GM21723 (cell line): Measurements from ENCODE around the gene SRRM2.
A peak's percentile ranks its signal among the peaks of the same experiment; 100 is the strongest.
"Not testable (repeated sequence)": the region's sequence is repeated elsewhere in the genome, so short reads cannot be mapped to it uniquely, and the experiment has no call there.

ENCODE experiments used
- ATAC-seq: cut with Tn5 transposase; IDR thresholded peaks from one replicate; pipeline ENCODE4 v1.9.1; 2021; ENCODE audit warnings: mild to moderate bottlenecking, moderate library complexity; ENCODE audit not compliant: unreplicated experiment

SRRM2 gene

GRCh38 chr16:2713985-2714774, 38.3 kb upstream of the SRRM2 start:
- ATAC-seq = no peak

- no peak for ATAC-seq
These were observed 37.4 kb upstream of the SRRM2 start for GRCh38 chr16:2715064-2715463.

GRCh38 chr16:2715519-2715918, 36.9 kb upstream of the SRRM2 start:
- ATAC-seq = no peak

GRCh38 chr16:2715966-2716885, 36.2 kb upstream of the SRRM2 start:
- ATAC-seq = no peak

GRCh38 chr16:2716948-2717347, 35.5 kb upstream of the SRRM2 start:
- no peak for ATAC-seq

- no peak for ATAC-seq
These were observed 34.8 kb upstream of the SRRM2 start for GRCh38 chr16:2717383-2718263.

- no peak for ATAC-seq
These were observed 32.9 kb upstream of the SRRM2 start for GRCh38 chr16:2719328-2720063.

- no peak for ATAC-seq
These were observed 32.4 kb upstream of the SRRM2 start, which contains the start of gene PRSS27 for GRCh38 chr16:2720064-2720457. TSS of gene PRSS27 (minus strand) at chr16:2720224. CDS start at chr16:2720160, 64 bp downstream.

- peak; percentile 78 for ATAC-seq
These were observed 31.5 kb upstream of the SRRM2 start for GRCh38 chr16:2720719-2721633.

GRCh38 chr16:2721634-2722173, 30.7 kb upstream of the SRRM2 start:
- ATAC-seq = not testable (repeated sequence)

- ATAC-seq = no peak
These were observed 28.3 kb upstream of the SRRM2 start for GRCh38 chr16:2724088-2724676.

GRCh38 chr16:2724816-2725348, 27.6 kb upstream of the SRRM2 start:
- ATAC-seq = no peak

- ATAC-seq = no peak
These were observed 25.5 kb upstream of the SRRM2 start for GRCh38 chr16:2726923-2727322.

- no peak for ATAC-seq
These were observed 24.4 kb upstream of the SRRM2 start for GRCh38 chr16:2728034-2728433.

- no peak for ATAC-seq
These were observed 17.5 kb upstream of the SRRM2 start for GRCh38 chr16:2734844-2735515.

- no peak for ATAC-seq
These were observed 15.8 kb upstream of the SRRM2 start for GRCh38 chr16:2736476-2737237.

GRCh38 chr16:2737238-2737605, 15.2 kb upstream of the SRRM2 start:
- ATAC-seq = no peak
